B cell (primary cell): ENCODE results near the gene TRAPPC1.

Source experiments
- CTCF ChIP-seq: fragments of 200-600 bp; IDR thresholded peaks from one replicate; pipeline ENCODE4 v1.8.0; 2022; ENCODE audit warnings: antibody characterized with exemption, mild to moderate bottlenecking
- EZH2 ChIP-seq: IDR thresholded peaks from 2 replicates; pipeline ENCODE4 v1.6.1; 2012; ENCODE audit warnings: borderline replicate concordance, low read depth, mild to moderate bottlenecking, moderate library complexity, low read length; ENCODE audit not compliant: insufficient read depth, poor library complexity, severe bottlenecking

GRCh38 chr17:7887482-7888183, 44.1 kb downstream of the TRAPPC1 start:
- no peak for TF ChIP-seq CTCF
- TF ChIP-seq EZH2, result no peak
